Airway epithelial cell (primary cell): Measurements from ENCODE around the gene ROPN1B. TPM values are rescaled to one million over a fixed set of nuclear protein-coding genes. Genes with fewer than 3 reads are reported as not detected.

Source experiments
- total RNA-seq: library from RNA; depleted of rRNA; stranded (reverse); fragments of >200 nt; gene quantifications from 2 replicates; pipeline ENCODE4 v1.2.3, GENCODE V29; 2015

Gene ROPN1B
- total RNA-seq: 0.85 TPM in 1 of 2 replicates, not detected in the other

DNA sequence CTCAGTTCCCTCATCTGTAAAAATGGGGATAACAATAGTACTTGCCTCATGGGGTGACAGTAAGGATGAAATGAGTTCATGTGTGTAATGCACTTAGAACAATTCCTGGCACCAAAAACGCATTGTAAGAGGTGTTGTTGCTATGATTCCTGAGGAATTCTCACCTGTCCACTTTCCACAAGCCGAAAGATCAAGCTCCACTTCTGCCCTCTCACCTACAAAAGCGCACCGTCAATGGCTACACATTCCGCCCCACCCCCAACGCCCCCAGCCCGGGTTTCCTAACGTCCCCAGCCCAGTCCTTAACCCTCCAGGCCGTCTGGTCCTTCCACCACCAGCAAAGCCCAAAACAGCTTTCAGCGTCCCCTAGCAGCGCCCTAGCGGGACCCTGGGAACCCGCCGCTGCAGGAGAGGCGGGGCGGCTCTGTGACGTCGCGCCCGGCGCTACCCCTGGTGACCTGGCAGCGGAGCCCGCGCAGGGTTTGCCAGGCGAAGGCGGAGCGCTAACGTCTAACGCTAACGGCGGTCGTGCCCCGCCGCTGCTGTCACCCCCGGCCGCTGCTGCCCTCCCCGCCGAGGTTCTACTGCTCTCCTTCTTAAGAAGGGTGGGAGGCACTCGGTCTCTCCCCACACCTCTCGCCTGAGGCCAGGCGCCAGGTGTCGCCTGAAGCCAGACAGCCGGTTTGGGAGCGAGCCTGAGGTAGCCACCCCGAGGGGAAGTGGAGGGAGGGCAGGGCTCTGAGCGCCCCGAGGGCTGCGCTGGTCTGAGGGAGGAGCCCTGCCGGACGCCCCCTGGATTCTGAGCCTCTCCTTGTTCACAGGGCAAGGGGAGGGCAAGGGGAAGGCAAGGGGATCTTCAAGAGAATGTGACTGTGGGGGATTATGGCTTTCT is at the start of gene ROPN1B:
ROPN1B (plus strand) TSS at position 478 of the 892 bp plus-strand sequence. CDS start 2,877 bp downstream, outside the sequence.

Other genes with a start within 250 kb of the ROPN1B start
- 24.4 and 32.1 TPM in 2 replicates for gene SLC41A3, start 114.9 kb downstream of the ROPN1B start, total RNA-seq
- 2.9 and 4.8 TPM in 2 replicates for gene ALDH1L1, start 211.4 kb downstream of the ROPN1B start, total RNA-seq